Mammary epithelial cell (primary cell): Measurements from ENCODE around the gene GABRA4.

ENCODE experiments used
- EZH2 ChIP-seq: IDR thresholded peaks from 2 replicates; pipeline ENCODE4 v1.6.1; 2012; ENCODE audit warnings: low read length, inconsistent platforms, borderline replicate concordance
- TF ChIP-seq, protein P1 (sequence below), 2 donors: IDR thresholded peaks in 1 of 2; conservative IDR thresholded peaks in 1 of 2; 2 replicates each; pipeline ENCODE4 v1.5.1; 2011 to 2012; ENCODE audit warnings: inconsistent platforms in 2 of 2, low read length in 2 of 2, mild to moderate bottlenecking in 2 of 2, control low read depth in 1 of 2, low read depth in 1 of 2; ENCODE audit not compliant: insufficient read depth in 1 of 2; ENCODE audit errors: extremely low read depth in 1 of 2

DNA sequence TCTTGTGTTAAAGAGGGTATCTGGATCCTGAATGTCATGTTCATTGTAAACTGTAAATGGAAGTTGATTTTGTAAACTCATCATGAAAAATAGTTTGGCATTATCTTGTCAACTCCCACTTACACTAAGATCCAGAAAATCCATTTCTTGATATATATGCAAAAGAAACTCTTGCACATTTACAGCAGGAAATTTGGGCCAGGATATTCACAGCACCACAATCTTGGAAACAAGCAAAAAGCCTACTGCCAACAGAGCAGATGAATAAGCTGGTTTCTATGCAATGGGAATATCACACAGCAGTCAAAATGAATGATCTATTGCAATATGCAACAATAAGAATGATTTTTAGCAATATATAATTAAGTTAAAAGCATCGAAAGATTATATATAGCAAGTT lies 8.6 kb downstream of the GABRA4 start:
- TF ChIP-seq, protein P1, sequence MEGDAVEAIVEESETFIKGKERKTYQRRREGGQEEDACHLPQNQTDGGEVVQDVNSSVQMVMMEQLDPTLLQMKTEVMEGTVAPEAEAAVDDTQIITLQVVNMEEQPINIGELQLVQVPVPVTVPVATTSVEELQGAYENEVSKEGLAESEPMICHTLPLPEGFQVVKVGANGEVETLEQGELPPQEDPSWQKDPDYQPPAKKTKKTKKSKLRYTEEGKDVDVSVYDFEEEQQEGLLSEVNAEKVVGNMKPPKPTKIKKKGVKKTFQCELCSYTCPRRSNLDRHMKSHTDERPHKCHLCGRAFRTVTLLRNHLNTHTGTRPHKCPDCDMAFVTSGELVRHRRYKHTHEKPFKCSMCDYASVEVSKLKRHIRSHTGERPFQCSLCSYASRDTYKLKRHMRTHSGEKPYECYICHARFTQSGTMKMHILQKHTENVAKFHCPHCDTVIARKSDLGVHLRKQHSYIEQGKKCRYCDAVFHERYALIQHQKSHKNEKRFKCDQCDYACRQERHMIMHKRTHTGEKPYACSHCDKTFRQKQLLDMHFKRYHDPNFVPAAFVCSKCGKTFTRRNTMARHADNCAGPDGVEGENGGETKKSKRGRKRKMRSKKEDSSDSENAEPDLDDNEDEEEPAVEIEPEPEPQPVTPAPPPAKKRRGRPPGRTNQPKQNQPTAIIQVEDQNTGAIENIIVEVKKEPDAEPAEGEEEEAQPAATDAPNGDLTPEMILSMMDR (conservative IDR thresholded peaks at IDR 0.05 in 1 of 2, IDR thresholded peaks at IDR 0.05 in 1 of 2; ENCODE audit: extremely low read depth in 1 of 2, insufficient read depth in 1 of 2, low read depth in 1 of 2, low read length in 2 of 2), result no peak
- no peak for TF ChIP-seq EZH2
